ENCODE measurements around the gene RAC3. TPM values are rescaled to one million over a fixed set of nuclear protein-coding genes. Genes with fewer than 3 reads are reported as not detected.

Gene RAC3
- total and polyA plus RNA-seq, 2 experiments from 2014 or later = 1.3 to 7.9 TPM

DNA sequence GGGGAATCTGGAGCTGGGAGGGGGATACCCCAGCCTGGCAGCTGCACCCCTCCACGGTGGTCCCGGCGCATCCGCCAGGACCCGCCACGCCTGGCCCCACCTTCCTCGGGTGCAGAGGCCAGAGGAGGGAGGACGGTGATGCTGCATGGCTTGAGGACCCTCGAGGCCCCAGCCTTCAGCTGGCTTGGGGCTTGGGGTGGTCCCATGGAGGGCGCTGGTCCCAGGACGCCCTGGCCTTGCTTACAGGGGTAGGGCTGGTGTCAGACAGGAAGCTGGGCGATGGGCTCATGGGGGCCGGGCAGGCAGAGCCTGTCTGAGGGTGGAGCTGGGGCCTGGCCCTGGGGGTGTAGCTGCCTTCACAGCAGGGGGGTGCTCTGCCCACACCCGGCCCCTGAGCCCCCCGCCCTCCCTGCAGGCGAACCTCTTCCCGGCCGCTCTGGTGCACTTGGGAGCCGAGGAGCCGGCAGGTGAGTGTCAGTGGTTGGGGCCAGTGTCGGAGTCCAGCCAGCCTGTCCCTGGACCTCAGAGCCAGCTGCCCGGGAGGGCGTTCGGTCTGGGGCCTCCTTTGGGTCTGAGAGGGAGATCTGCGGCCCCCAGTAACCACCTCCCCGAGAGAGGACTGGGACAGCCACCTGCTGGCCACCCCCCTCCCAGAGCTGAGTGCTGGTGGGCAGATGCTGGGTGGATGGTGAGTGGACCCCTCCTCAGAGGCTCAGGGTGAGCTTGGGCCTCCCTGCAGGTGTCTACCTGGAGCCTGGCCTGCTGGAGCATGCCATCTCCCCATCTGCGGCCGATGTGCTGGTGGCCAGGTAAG, 15.2 kb upstream of the RAC3 start:
- no peaks in the 10 kb centered on the region for H3K9me2 ChIP-seq (ENCODE audit: insufficient read depth)
- H3K9ac ChIP-seq = no peak overlapping the region
- H3K36me3 ChIP-seq (ENCODE audit: low read depth) = no peaks in the 10 kb centered on the region
- H3K27ac ChIP-seq = no peak overlapping the region
- no peak overlapping the region for H3K4me2 ChIP-seq (ENCODE audit: unreplicated experiment)
- no peaks in the 10 kb centered on the region for H4K20me1 ChIP-seq (ENCODE audit: insufficient read depth)
- no peak for DNase-seq
- H2AFZ ChIP-seq = no peak overlapping the region
- H3F3A ChIP-seq (ENCODE audit: insufficient read depth) = no peaks in the 10 kb centered on the region
- no peak overlapping the region for H3K4me3 ChIP-seq
- in situ Hi-C loops (cut with MboI) = no loop called here
- no peaks in the 10 kb centered on the region for H3K79me2 ChIP-seq (ENCODE audit: insufficient read depth)
- no peaks in the 10 kb centered on the region for H3K27me3 ChIP-seq (replicated peaks; ENCODE audit: insufficient read depth)
- H3K9me3 ChIP-seq (ENCODE audit: low read depth) = no peaks in the 10 kb centered on the region
- 87 to 89% methylated on average over 20 to 23 of the region's 28 CpGs for WGBS, 2 experiments (ENCODE audit: low coverage in 1 of 2, low lambda C conversion rate in 2 of 2, missing lambda C conversion rate in 2 of 2)
- H3K4me1 ChIP-seq (ENCODE audit: insufficient read depth) = no peaks in the 10 kb centered on the region
- TF ChIP-seq EZH2 (IDR thresholded peaks at IDR 0.05; ENCODE audit: insufficient read depth, poor library complexity, severe bottlenecking) = no peak
- no peak for TF ChIP-seq EZH2phosphoT487 (IDR thresholded peaks at IDR 0.05; ENCODE audit: insufficient read depth, low read depth)

DNA sequence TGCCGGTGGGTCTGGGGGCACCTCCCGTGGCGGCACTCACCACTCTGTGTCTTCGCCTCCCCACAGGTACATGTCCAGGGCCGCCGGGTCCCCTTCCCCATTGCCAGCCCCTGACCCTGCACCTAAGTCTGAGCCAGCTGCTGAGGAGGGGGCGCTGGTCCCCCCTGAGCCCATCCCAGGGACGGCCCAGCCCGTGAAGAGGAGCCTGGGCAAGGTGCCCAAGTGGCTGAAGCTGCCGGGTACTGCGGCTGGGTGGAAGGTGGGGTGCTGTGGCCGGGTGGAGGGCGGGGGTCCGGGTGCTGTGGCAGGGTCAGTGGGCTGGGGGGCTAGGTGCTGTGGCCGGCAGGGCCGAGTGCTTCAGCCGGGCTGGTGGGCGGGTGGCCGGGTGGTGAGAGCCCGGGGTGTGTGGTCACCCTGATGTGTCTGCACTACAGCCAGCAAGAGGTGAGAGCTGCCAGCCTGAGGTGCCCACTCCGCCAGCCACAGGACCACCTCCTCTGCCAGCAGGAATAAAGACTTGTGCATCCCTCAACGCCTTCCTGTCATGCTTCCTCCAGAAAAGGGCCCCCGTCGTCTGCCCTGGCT, 14.5 kb upstream of the RAC3 start:
- no peak overlapping the region for H3K4me2 ChIP-seq (ENCODE audit: unreplicated experiment)
- H4K20me1 ChIP-seq (ENCODE audit: insufficient read depth) = no peaks in the 10 kb centered on the region
- in situ Hi-C loops (cut with MboI) = no loop called here
- no peak overlapping the region for H2AFZ ChIP-seq
- H3K79me2 ChIP-seq (ENCODE audit: insufficient read depth) = no peaks in the 10 kb centered on the region
- no peaks in the 10 kb centered on the region for H3K9me2 ChIP-seq (ENCODE audit: insufficient read depth)
- 74 to 86% methylated on average over 22 to 23 of the region's 24 CpGs for WGBS, 2 experiments (ENCODE audit: low coverage in 1 of 2, low lambda C conversion rate in 2 of 2, missing lambda C conversion rate in 2 of 2)
- H3K4me1 ChIP-seq (ENCODE audit: insufficient read depth) = no peaks in the 10 kb centered on the region
- no peak overlapping the region for H3K27ac ChIP-seq
- no peaks in the 10 kb centered on the region for H3K27me3 ChIP-seq (replicated peaks; ENCODE audit: insufficient read depth)
- H3K36me3 ChIP-seq (ENCODE audit: low read depth) = no peaks in the 10 kb centered on the region
- DNase-seq = no peak
- H3F3A ChIP-seq (ENCODE audit: insufficient read depth) = no peaks in the 10 kb centered on the region
- no peak overlapping the region for H3K4me3 ChIP-seq
- TF ChIP-seq EZH2phosphoT487 (IDR thresholded peaks at IDR 0.05; ENCODE audit: insufficient read depth, low read depth) (no peak), EZH2 (IDR thresholded peaks at IDR 0.05; ENCODE audit: insufficient read depth, poor library complexity, severe bottlenecking) (no peak)
- H3K9me3 ChIP-seq (ENCODE audit: low read depth) = no peaks in the 10 kb centered on the region
- no peak overlapping the region for H3K9ac ChIP-seq

DNA sequence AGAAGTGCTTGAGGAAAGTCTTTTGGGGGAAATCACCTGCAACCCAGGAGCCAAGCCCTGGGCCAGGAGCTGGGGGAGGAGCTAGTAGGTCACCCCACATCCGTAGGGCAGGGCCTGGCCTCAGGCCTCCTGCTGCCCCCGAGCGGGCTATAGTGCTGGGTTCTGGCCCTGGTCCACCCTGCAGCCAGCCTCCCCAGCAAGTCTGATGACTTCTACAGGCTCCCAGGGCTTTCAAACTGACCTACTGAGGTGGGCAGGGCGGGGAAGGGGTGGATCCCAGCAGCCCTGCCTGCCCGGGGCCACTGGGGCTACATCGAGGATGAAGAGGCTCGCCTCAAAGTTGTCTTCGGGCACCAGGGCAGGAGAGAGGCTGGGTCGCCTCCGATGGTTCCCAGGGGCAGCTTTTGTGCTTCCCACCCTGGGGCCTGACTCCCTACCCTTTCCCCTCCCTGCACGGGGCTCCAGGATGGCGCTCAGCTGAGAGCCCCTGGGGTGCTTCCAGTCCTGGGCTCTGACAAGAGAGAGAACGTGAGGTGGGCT, 13.8 kb upstream of the RAC3 start:
- WGBS, 2 experiments (ENCODE audit: low coverage in 1 of 2, low lambda C conversion rate in 2 of 2, missing lambda C conversion rate in 2 of 2) = 81 to 82% methylated on average over 11 to 12 of the region's 13 CpGs
- H3K27ac ChIP-seq = no peak overlapping the region

DNA sequence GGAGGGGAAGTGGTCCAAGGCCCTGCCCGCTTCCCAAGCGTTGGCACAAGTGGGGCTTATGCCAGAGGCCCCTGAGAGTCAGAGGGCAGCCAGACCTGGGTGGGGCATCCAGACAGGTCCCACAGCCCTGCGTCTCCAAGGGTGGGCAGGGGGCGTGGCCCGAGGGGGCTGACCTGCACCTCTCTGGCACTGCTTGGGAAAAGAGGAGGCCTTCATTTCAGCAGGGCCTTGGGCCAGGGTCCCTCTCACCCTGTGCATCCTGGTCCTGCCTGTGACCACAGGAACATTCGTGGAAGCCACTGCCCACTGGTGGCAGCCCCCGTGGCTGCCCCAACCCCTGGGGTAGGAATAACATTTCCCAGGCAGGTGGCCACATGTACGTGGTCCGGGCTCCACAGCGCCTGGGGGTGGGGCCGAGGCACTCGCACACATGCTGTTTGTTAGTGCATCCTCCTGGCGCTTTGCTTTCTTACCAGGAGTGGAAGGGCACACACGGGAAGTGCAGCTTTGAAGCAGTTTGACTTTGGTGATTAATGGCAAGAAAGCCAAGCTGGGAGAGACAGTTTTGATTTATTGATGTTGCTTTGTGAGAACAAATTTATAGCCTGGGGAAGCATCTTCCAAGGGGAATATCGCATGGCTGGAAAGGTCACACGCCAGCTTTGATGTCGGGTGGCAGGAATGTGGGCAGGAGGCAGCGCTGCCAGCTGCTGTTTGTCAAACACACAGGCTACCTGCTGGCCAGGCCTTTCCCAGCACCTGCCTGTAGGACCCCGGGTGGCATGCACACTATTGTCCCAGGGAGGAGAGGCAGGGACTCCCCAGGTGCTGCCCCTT, 13.1 kb upstream of the RAC3 start:
- H3K27ac ChIP-seq = no peak overlapping the region
- no peaks in the 10 kb centered on the region for H3K9me2 ChIP-seq (ENCODE audit: insufficient read depth)
- no peak overlapping the region for H3K4me3 ChIP-seq
- H3K9ac ChIP-seq = no peak overlapping the region
- no peaks in the 10 kb centered on the region for H3F3A ChIP-seq (ENCODE audit: insufficient read depth)
- 63% methylated on average over 19 of the region's 19 CpGs for WGBS, 2 experiments (ENCODE audit: low coverage in 1 of 2, low lambda C conversion rate in 2 of 2, missing lambda C conversion rate in 2 of 2)
- H3K4me1 ChIP-seq (ENCODE audit: insufficient read depth) = no peaks in the 10 kb centered on the region
- H3K27me3 ChIP-seq (replicated peaks; ENCODE audit: insufficient read depth) = no peaks in the 10 kb centered on the region
- H3K4me2 ChIP-seq (ENCODE audit: unreplicated experiment) = no peak overlapping the region
- H4K20me1 ChIP-seq (ENCODE audit: insufficient read depth) = no peaks in the 10 kb centered on the region
- no peaks in the 10 kb centered on the region for H3K9me3 ChIP-seq (ENCODE audit: low read depth)
- in situ Hi-C loops (cut with MboI) = no loop called here
- no peaks in the 10 kb centered on the region for H3K79me2 ChIP-seq (ENCODE audit: insufficient read depth)
- H3K36me3 ChIP-seq (ENCODE audit: low read depth) = no peaks in the 10 kb centered on the region
- H2AFZ ChIP-seq = no peak overlapping the region
- no peak for DNase-seq
- TF ChIP-seq EZH2 (IDR thresholded peaks at IDR 0.05; ENCODE audit: insufficient read depth, poor library complexity, severe bottlenecking) (no peak), EZH2phosphoT487 (IDR thresholded peaks at IDR 0.05; ENCODE audit: insufficient read depth, low read depth) (no peak)

More for the DNA sequence above, 13.8 kb upstream of the RAC3 start:
- in situ Hi-C loops (cut with MboI) = no loop called here
- no peaks in the 10 kb centered on the region for H3K9me3 ChIP-seq (ENCODE audit: low read depth)
- H3F3A ChIP-seq (ENCODE audit: insufficient read depth) = no peaks in the 10 kb centered on the region
- H3K9me2 ChIP-seq (ENCODE audit: insufficient read depth) = no peaks in the 10 kb centered on the region
- H3K4me3 ChIP-seq = no peak overlapping the region
- H3K9ac ChIP-seq = no peak overlapping the region
- TF ChIP-seq EZH2phosphoT487 (IDR thresholded peaks at IDR 0.05; ENCODE audit: insufficient read depth, low read depth) (no peak), EZH2 (IDR thresholded peaks at IDR 0.05; ENCODE audit: insufficient read depth, poor library complexity, severe bottlenecking) (no peak)
- no peaks in the 10 kb centered on the region for H4K20me1 ChIP-seq (ENCODE audit: insufficient read depth)
- H3K4me1 ChIP-seq (ENCODE audit: insufficient read depth) = no peaks in the 10 kb centered on the region
- no peaks in the 10 kb centered on the region for H3K79me2 ChIP-seq (ENCODE audit: insufficient read depth)
- H3K36me3 ChIP-seq (ENCODE audit: low read depth) = no peaks in the 10 kb centered on the region
- H3K27me3 ChIP-seq (replicated peaks; ENCODE audit: insufficient read depth) = no peaks in the 10 kb centered on the region
- H3K4me2 ChIP-seq (ENCODE audit: unreplicated experiment) = no peak overlapping the region
- no peak for DNase-seq
- no peak overlapping the region for H2AFZ ChIP-seq

Measured in GM23248 (cell line).